ENCODE results near the gene SAMD9.

Gene SAMD9

DNA sequence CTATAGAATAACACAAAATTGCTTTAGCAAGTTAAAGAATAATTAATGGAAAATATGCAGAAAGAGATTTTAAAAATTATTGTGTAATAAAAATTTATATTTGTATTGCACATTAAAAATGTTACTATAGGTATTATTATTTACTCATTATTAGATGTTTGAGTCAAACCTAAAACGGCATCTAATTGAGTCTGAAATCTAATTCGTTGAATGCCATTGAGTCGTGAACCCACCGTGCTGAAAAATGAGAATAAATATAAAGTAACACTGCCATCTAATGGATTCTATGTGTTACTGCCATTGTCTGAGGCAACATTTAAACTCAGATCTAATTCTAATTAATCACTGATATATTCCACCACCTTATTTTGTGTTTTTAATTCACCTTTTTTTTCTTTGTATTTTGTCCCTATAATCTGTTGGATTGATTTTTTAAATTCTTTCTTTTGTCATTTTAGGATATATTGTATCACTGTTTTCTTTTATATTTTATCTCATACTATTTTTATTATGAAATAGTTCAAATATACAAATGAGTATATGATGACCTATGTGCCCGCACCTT lies 62.2 kb downstream of the SAMD9 start:
- POLR2A ChIA-PET: interaction anchor here (1.1 kb wide), 1 partner anchor 465 kb away, joined by 3 read pairs; the partner anchor contains the start of gene FAM133B
- peak; percentile 43 for DNase-seq (ENCODE audit: extremely low spot score)
- CTCF ChIA-PET: no interaction called here
- no peak for TF ChIP-seq SP1 (IDR thresholded peaks at IDR 0.05)
- TF ChIP-seq L3MBTL2 (conservative IDR thresholded peaks at IDR 0.05): no peak
- TF ChIP-seq LEF1 (IDR thresholded peaks at IDR 0.05; ENCODE audit: borderline replicate concordance): no peak
- no peak for TF ChIP-seq ARNT (IDR thresholded peaks at IDR 0.05)
- no peak for TF ChIP-seq FOXA1 (IDR thresholded peaks at IDR 0.05)

DNA sequence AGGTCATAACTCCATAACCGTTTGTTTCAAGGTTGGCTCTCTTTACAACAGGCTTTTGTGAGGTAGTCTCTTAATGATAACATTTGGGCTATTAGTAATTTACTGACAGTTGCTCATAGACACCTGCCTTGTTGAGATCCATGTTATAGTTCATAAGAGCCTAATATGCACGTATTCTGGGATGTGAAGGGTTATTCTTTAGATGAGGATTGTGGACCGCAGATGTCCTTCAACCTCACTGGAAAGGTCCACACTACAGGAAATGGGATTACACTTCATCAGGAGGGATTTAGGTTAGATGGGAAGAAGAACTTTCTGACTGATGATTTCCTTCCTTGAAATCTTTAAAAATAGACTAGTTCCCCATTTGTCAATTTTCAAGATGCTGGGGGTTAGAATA lies 62.8 kb downstream of the SAMD9 start:
- no peak for TF ChIP-seq FOXA1 (IDR thresholded peaks at IDR 0.05)
- CTCF ChIA-PET: no interaction called here
- DNase-seq (ENCODE audit: extremely low spot score): no peak
- POLR2A ChIA-PET: no interaction called here

DNA sequence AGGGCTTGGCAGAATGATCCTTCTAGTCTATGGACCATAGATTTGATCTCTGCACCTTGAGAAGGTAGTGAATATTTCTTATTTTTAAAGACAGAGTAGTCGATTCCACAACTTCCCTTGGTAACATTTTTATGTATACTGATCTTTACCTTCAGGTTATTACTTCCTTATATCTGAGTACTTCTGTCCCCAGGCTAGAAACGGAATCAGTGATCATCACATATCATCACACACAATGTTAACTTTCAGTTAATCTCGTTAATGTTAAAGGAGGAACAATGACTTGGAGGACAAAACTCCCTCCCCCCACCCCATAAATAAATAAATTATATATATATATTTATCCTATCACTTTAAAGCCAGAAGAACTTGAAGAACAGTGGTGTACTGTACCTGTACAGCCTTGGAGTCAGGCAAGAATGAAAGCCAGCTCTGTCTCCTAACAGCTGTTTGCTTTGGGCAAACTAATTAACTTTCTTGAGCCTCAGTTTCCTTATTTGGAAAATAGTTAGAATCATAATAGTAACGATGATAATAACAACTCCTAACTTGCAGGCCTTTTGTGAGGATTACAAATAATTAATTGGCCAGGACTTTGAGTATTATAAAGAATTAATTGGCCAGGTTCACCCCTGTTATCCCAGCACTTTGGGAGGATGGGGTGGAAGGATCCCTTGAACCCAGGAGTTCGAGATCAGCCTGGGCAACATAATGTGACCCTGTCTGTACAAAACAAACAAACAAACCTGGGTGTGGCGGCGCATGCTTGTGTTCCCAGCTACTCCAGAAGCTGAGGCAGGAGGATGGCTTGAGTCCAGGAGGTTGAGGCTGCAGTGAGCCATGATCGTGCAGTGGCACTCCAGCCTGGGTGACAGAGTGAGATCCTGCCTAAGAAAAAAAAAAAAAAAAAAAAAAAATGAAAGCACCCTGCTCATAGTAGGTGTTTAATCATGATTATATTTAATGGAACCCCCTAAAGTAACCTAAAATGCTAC lies 63.5 kb downstream of the SAMD9 start:
- POLR2A ChIA-PET: no interaction called here
- DNase-seq (ENCODE audit: extremely low spot score): no peak
- CTCF ChIA-PET: interaction anchor here (0.7 kb wide), 1 partner anchor 46 kb away, joined by 3 read pairs; no protein-coding TSS in a partner anchor
- TF ChIP-seq TARDBP (IDR thresholded peaks at IDR 0.05) (no peak), SP1 (IDR thresholded peaks at IDR 0.05) (no peak), L3MBTL2 (conservative IDR thresholded peaks at IDR 0.05) (no peak), CTBP1 (IDR thresholded peaks at IDR 0.05; ENCODE audit: borderline replicate concordance) (no peak), FOXM1 (IDR thresholded peaks at IDR 0.05; ENCODE audit: borderline replicate concordance) (no peak), FOXA1 (IDR thresholded peaks at IDR 0.05) (no peak), SUZ12 (IDR thresholded peaks at IDR 0.05) (no peak), LEF1 (IDR thresholded peaks at IDR 0.05; ENCODE audit: borderline replicate concordance) (no peak), NFRKB (IDR thresholded peaks at IDR 0.05) (no peak), FOXK2 (IDR thresholded peaks at IDR 0.05) (no peak), ELF4 (IDR thresholded peaks at IDR 0.05) (no peak), BHLHE40 (IDR thresholded peaks at IDR 0.05; ENCODE audit: borderline replicate concordance) (no peak)

DNA sequence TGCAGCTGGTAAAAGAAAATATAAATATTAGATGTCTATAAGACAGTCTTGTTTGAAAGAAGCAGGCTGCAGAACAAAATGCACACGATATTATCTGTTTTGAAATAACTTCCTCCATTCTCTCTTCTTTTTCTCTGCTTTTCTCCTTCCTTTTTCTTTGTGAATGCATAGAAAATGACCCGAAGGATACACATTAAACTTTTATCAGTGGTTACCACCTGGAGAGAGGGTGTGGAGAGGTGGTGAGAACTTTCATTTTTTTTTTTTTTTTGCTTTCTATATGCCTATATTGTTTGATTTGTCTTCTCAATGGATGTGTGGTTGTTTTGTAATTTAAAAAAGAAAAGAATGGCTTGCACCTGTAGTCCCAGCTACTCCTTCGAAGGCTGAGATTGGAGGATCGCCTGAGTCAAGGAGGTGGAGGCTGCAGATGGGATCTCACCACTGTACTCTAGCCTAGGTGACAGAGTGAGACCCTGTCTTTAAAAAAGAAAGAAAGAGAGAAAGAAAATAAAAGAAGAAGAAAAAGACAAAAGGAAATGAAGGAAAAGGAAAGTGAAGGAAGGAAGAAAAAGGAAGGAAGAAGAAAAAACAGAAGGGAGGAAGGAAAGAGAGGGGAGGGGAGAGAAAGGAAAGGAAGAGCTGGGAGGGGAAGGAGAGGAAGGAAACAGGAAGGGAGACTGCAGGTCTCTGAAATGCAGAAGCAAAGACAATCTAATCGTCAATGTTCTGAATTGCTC lies 64.4 kb downstream of the SAMD9 start:
- DNase-seq (ENCODE audit: extremely low spot score): no peak
- no peak for TF ChIP-seq CTBP1 (IDR thresholded peaks at IDR 0.05; ENCODE audit: borderline replicate concordance)
- TF ChIP-seq FOXM1 (IDR thresholded peaks at IDR 0.05; ENCODE audit: borderline replicate concordance): no peak
- TF ChIP-seq NFRKB (IDR thresholded peaks at IDR 0.05): no peak
- no peak for TF ChIP-seq FOXA1 (IDR thresholded peaks at IDR 0.05)
- TF ChIP-seq LEF1 (IDR thresholded peaks at IDR 0.05; ENCODE audit: borderline replicate concordance): no peak
- TF ChIP-seq HDGF (IDR thresholded peaks at IDR 0.05; ENCODE audit: borderline replicate concordance): no peak
- no peak for TF ChIP-seq BHLHE40 (IDR thresholded peaks at IDR 0.05; ENCODE audit: borderline replicate concordance)
- ChIA-PET POLR2A (no interaction called here), CTCF (interaction anchor here (0.6 to 0.7 kb wide), 2 partner anchors 45 to 451 kb away, joined by 3 read pairs; no protein-coding TSS in a partner anchor)

DNA sequence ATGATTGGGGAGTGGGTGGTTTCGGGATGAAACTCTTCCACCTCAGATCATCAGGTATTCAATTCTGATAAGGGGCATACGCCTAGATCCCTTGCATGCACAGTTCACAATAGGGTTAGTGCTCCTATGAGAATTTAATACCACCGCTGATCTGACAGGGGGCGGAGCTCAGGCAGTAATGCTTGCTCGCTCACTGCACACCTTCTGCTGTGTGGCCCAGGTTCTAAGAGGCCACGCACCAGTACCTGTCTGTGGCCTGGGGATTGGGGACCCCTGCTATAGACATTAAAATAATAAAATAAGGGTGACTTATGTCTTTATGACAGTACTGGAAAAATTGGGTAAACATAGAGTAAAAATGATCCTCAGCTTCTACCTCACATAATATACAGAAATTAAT lies 66.1 kb downstream of the SAMD9 start:
- ChIA-PET CTCF (no interaction called here), POLR2A (no interaction called here)
- TF ChIP-seq TARDBP (IDR thresholded peaks at IDR 0.05) (no peak), ELF4 (IDR thresholded peaks at IDR 0.05) (no peak), FOXA1 (IDR thresholded peaks at IDR 0.05) (no peak), SUZ12 (IDR thresholded peaks at IDR 0.05) (no peak), FOXM1 (IDR thresholded peaks at IDR 0.05; ENCODE audit: borderline replicate concordance) (no peak), SP1 (IDR thresholded peaks at IDR 0.05) (no peak), BHLHE40 (IDR thresholded peaks at IDR 0.05; ENCODE audit: borderline replicate concordance) (no peak), NFRKB (IDR thresholded peaks at IDR 0.05) (no peak), ARNT (IDR thresholded peaks at IDR 0.05) (no peak)
- DNase-seq (ENCODE audit: extremely low spot score): no peak
